ACHN (cell line): ENCODE data around the gene ST7.
A peak's percentile ranks its signal among the peaks of the same experiment; 100 is the strongest.
"Not testable (repeated sequence)": the region's sequence is repeated elsewhere in the genome, so short reads cannot be mapped to it uniquely, and the experiment has no call there.

Experiments
- DNase-seq: peaks from one replicate; pipeline ENCODE4 v3.0.0-alpha.2; 2015
- in situ Hi-C: cut with HindIII; loops from 2 replicates; pipeline ENCODE4 v1.10.0; 2017; ENCODE audit warnings: low sequenced_read_pairs, low pct_ligation_motif_present, low pct_unique_long_range_greater_than_20kb

Gene ST7

DNA sequence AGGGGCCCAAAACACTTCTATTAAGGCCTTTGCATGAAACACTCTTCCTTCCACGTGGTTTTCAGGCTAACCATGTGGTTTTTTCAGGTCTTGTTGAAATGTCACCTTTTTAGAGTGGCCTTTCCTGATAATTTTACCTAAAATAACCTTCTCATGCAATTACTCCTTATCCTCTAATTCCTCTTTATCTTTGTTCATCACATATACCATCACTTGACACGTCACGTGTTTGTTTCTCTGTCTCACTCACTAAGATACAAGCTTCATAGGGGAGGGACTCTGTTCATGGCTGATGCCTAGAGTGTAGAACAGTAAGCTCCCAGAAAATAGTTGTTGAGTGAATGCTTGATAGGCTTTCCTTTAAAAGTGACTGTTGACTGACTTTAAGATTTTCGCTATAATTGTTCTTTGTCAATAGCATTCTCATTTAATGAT, 63.7 kb downstream of the ST7 start:
- no peak for DNase-seq
- in situ Hi-C loops: no loop called here

DNA sequence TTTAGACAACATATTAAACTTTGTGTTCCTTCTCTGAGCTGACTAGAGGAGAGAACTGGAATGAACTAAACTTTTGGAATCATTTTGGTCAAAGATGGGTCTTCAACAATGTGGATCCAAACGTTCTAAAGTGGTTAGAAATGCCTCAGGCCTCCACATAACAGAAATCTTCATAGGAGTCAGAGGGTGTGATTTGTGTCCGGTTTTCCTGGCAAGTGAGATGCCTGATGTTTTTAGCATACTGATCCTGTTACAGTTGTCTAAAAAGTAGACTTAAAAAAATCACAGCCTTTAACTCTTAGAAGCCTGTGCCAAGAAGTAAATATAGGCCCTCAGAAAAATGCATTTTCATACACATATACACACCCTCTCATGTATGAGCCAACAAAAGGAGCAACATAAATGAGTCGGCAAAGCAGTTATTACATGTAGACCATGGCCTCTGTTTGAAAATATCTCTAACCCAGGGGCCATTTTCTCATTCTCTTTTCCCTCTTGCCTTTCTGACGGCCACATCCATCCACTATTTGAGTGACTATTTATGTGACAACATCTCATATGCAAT, 64.5 kb downstream of the ST7 start:
- in situ Hi-C loops: no loop called here
- DNase-seq: no peak

DNA sequence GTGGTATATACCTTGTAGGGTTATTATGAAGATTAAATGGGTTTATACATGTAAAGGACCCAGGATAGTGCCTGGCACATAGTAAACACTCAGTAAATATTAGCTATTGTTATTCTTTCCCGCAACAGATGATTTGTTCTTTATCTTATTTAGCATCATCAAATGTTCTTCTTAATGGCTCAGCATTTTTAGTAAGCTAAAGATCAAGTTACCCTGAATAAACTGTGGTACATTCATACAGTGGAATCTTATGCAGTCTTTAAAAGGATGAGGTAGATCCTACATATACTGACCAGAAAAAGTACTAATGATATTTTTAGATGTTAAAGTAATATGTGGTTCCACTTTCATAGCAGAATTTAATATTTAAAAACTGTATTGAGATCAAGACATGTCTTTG, 65.4 kb downstream of the ST7 start:
- in situ Hi-C loops: no loop called here
- DNase-seq: no peak

- DNase-seq: no peak
- in situ Hi-C loops: no loop called here
Observed at GRCh38 chr7:117019287-117019686, 66.0 kb downstream of the ST7 start.

GRCh38 chr7:117019786-117020590, 66.7 kb downstream of the ST7 start:
- peak; percentile 83 for DNase-seq

GRCh38 chr7:117020591-117020973, 67.3 kb downstream of the ST7 start:
- in situ Hi-C loops: no loop called here
- DNase-seq: no peak

More at GRCh38 chr7:117019786-117020590, 66.7 kb downstream of the ST7 start:
- in situ Hi-C loops: no loop called here

DNA sequence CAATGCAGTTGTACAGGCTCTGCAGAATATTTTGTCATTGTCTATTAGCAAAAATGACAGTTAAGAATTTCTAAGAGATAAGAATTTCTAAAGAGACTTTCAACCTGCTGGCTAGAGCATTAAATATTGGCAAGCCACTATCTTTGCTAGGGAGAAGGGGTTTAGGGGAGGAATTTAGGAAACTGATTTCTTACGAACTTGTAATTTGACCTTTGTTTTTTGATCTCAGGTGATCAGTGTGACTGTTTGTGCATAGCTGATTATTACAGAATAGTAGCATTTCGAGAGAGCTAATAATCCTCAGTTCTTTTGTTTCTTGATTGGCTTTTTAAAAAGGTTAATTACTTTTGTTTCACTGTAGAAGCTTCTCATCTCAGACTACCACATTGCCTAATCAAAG, 68.1 kb downstream of the ST7 start:
- DNase-seq: no peak
- in situ Hi-C loops: no loop called here

GRCh38 chr7:117021986-117022385, 68.7 kb downstream of the ST7 start:
- DNase-seq: no peak
- in situ Hi-C loops: no loop called here

GRCh38 chr7:117023325-117023854, 70.1 kb downstream of the ST7 start:
- no peak for DNase-seq
- in situ Hi-C loops: no loop called here

- in situ Hi-C loops: no loop called here
- DNase-seq: no peak
Observed at GRCh38 chr7:117024811-117025210, 71.5 kb downstream of the ST7 start.

- no peak for DNase-seq
- in situ Hi-C loops: no loop called here
Observed at GRCh38 chr7:117025891-117026290, 72.6 kb downstream of the ST7 start.

- DNase-seq, in situ Hi-C loops: not testable (repeated sequence)
Observed at GRCh38 chr7:117030346-117030745, 77.0 kb downstream of the ST7 start.

DNA sequence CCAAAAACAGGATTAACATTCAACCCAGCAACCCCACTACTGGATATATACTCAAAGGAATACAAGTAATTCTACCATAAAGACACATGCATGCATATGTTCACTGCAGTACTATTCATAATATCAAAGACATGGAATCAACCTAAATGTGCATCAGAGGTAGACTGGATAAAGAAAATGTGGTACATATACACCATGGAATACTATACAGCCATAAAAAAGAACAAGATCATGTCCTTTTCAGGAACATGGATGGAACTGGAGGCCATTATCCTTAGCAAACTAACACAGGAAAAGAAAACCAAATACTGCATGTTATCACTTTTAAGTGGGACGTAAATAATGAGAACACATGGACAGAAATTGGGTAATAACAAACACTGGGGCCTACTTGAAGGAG, 77.5 kb downstream of the ST7 start:
- DNase-seq, in situ Hi-C loops: not testable (repeated sequence)

DNA sequence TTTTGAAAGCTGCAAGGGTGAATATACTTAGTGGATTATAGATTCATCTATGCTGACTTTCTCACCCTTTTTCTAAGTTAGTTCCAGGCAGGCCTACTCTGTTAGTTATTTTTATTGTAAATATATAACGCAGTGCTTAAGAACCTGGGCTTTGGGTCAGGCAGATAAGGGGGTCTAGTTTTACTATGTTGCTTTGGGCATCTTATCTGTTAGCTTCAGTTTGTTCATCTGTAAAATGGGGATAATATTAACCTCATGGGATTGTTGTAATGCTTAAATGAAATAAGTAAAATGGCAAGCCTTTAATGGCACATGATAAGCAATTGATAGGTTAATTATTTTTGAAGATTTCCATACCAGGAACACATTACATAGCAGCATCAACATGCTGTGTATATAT, 79.5 kb downstream of the ST7 start:
- no peak for DNase-seq
- in situ Hi-C loops: no loop called here

GRCh38 chr7:117034851-117035464, 81.7 kb downstream of the ST7 start:
- no peak for DNase-seq
- in situ Hi-C loops: no loop called here

- in situ Hi-C loops: no loop called here
- no peak for DNase-seq
Observed at GRCh38 chr7:117035465-117035862, 82.2 kb downstream of the ST7 start.

DNA sequence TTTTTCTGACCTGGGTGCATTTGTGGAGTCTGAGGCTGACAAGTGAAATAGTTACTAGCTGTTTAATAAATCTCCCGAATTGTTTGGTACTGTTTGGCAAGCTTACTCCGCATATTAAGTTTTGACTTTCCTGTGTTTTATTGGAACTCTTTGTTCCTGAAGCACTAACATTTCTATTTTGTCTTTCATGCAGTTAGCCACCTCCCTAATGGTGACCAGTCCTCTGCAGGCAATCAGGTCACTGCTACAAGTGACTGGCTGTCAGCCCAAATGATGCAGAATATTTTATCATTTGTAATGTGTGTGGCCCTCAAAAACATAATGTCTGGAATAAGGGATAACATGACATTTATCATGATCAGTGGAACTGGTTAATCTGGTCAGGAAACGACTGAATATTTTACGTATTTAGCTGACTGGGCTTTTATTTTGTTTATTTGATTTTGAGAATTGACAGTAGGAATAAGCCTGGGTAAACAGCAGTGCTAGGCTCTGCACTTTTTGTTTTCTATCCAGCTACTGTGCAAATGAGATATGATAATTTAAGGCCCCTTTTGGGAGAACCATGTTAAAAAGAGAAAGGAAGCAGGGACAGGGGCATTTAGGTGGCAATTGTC, 82.9 kb downstream of the ST7 start:
- DNase-seq: no peak
- in situ Hi-C loops: no loop called here

DNA sequence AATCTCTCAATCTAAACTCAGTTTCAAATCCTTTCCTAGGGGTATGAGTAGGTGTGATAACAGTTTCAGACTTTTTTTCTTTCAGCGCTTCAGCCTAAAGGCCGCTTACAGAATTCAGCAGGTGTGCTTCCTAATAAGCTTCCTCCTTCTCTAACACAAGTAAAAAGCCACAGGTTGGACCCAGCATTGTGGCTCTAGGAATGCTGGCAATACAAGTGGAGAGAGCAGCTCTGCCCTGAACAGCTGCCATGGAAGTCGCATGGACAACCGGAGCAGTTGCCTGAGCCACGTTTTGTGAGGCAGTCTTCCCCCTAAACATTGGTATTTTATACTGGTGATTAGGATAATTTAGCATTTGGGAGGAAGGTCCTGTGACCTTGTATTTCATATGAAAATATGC, 83.5 kb downstream of the ST7 start:
- no peak for DNase-seq
- in situ Hi-C loops: no loop called here

DNA sequence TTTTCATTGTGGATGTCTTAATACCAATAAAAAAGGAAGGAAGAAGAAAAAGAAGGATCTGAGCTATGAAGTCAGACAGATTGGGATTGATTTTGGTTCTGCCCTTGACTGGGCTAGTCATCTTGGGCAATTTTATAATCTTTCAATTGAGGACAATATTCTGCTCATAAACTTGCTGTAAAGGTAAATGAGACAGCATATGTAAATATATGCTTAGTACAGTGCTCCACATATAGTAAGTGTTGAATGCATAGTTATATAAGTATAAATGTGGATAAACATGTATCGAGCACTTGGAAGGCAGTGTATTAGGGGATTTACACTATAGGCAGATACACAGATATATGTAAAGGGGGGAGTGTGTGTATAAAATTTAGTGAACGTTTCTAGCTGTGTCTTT, 85.1 kb downstream of the ST7 start:
- DNase-seq: no peak
- in situ Hi-C loops: no loop called here
